Trophoblast cell (in vitro differentiated cells and primary cell): ENCODE results near the gene NBAS.

Experiments
- DNase-seq, 2 donors: peaks; one replicate each; pipeline ENCODE4 v3.0.0-alpha.2; 2016
- H2AFZ ChIP-seq: 2 replicates; pipeline ENCODE4 v1.6.1; 2013; ENCODE audit warnings: low read length, moderate library complexity, mild to moderate bottlenecking; ENCODE audit not compliant: insufficient read depth, poor library complexity
- H2AK5ac ChIP-seq: 2 replicates; pipeline ENCODE4 v1.6.1; 2013; ENCODE audit warnings: mild to moderate bottlenecking, low read length
- H2BK120ac ChIP-seq: 2 replicates; pipeline ENCODE4 v1.6.1; 2013; ENCODE audit warnings: low read length, mild to moderate bottlenecking, moderate library complexity; ENCODE audit not compliant: insufficient read depth, poor library complexity
- H2BK12ac ChIP-seq: 2 replicates; pipeline ENCODE4 v1.6.1; 2013; ENCODE audit warnings: mild to moderate bottlenecking, low read length, moderate library complexity
- H2BK5ac ChIP-seq: 2 replicates; pipeline ENCODE4 v1.6.1; 2013; ENCODE audit warnings: low read length, low read depth, moderate library complexity, mild to moderate bottlenecking; ENCODE audit not compliant: poor library complexity
- H3K14ac ChIP-seq: 2 replicates; pipeline ENCODE4 v1.6.1; 2013; ENCODE audit warnings: mild to moderate bottlenecking, low read length
- H3K18ac ChIP-seq: 2 replicates; pipeline ENCODE4 v1.6.1; 2013; ENCODE audit warnings: mild to moderate bottlenecking, low read length
- H3K23ac ChIP-seq: 2 replicates; pipeline ENCODE4 v1.6.1; 2013; ENCODE audit warnings: low read length
- H3K27ac ChIP-seq: 2 replicates; pipeline ENCODE4 v1.5.1; 2013; ENCODE audit warnings: low read depth, mild to moderate bottlenecking, inconsistent platforms, low read length, moderate library complexity
- H3K27me3 ChIP-seq: 2 replicates; pipeline ENCODE4 v1.6.1; 2013; ENCODE audit warnings: inconsistent platforms, mild to moderate bottlenecking, low read length, moderate library complexity; ENCODE audit not compliant: insufficient read depth
- H3K36me3 ChIP-seq, 2 experiments: 1 replicate in 1 of 2; 2 replicates in 1 of 2; pipeline ENCODE4 v1.6.1; 2013; ENCODE audit warnings: low read length in 2 of 2, mild to moderate bottlenecking in 2 of 2, moderate library complexity in 1 of 2; ENCODE audit not compliant: insufficient read depth in 2 of 2, control insufficient read depth in 1 of 2
- H3K4ac ChIP-seq: 2 replicates; pipeline ENCODE4 v1.6.1; 2013; ENCODE audit warnings: low read depth, mild to moderate bottlenecking, low read length, moderate library complexity
- H3K4me1 ChIP-seq, 2 experiments: 1 replicate in 1 of 2; 2 replicates in 1 of 2; pipeline ENCODE4 v1.6.1; 2013; ENCODE audit warnings: low read length in 2 of 2, mild to moderate bottlenecking in 2 of 2, moderate library complexity in 1 of 2; ENCODE audit not compliant: insufficient read depth in 2 of 2, control insufficient read depth in 1 of 2
- H3K4me2 ChIP-seq: 2 replicates; pipeline ENCODE4 v1.6.1; 2013; ENCODE audit warnings: inconsistent platforms, mild to moderate bottlenecking, low read length, moderate library complexity
- H3K4me3 ChIP-seq: 2 replicates; pipeline ENCODE4 v1.5.1; 2013; ENCODE audit warnings: mild to moderate bottlenecking, low read depth, low read length, inconsistent platforms
- H3K79me1 ChIP-seq: one replicate; pipeline ENCODE4 v1.6.1; 2013; ENCODE audit warnings: low read length
- H3K79me2 ChIP-seq: 2 replicates; pipeline ENCODE4 v1.6.1; 2013; ENCODE audit warnings: low read length, mild to moderate bottlenecking; ENCODE audit not compliant: control insufficient read depth, insufficient read depth, poor library complexity
- H3K9ac ChIP-seq: 2 replicates; pipeline ENCODE4 v1.6.1; 2013; ENCODE audit warnings: mild to moderate bottlenecking, low read length
- H3K9me3 ChIP-seq: 2 replicates; pipeline ENCODE4 v1.6.1; 2013; ENCODE audit warnings: low read depth, mild to moderate bottlenecking, control low read depth, inconsistent platforms, low read length; ENCODE audit not compliant: insufficient read depth
- H4K12ac ChIP-seq: 2 replicates; pipeline ENCODE4 v1.6.1; 2013; ENCODE audit warnings: low read depth, mild to moderate bottlenecking, low read length, moderate library complexity
- H4K8ac ChIP-seq: 2 replicates; pipeline ENCODE4 v1.6.1; 2013; ENCODE audit warnings: low read depth, mild to moderate bottlenecking, low read length, moderate library complexity
- H4K91ac ChIP-seq: one replicate; pipeline ENCODE4 v1.6.1; 2013; ENCODE audit warnings: low read depth, mild to moderate bottlenecking, low read length, moderate library complexity
- WGBS: extraction: QIAGEN DNeasy Blood & Tissue Kit; methylation state at CpG from one replicate; pipeline ENCODE4 v1.1.7; 2013; ENCODE audit warnings: missing lambda C conversion rate; ENCODE audit not compliant: insufficient read length, insufficient coverage; ENCODE audit errors: extremely low coverage; 5-methylcytosine and 5-hydroxymethylcytosine counted together

NBAS gene

DNA sequence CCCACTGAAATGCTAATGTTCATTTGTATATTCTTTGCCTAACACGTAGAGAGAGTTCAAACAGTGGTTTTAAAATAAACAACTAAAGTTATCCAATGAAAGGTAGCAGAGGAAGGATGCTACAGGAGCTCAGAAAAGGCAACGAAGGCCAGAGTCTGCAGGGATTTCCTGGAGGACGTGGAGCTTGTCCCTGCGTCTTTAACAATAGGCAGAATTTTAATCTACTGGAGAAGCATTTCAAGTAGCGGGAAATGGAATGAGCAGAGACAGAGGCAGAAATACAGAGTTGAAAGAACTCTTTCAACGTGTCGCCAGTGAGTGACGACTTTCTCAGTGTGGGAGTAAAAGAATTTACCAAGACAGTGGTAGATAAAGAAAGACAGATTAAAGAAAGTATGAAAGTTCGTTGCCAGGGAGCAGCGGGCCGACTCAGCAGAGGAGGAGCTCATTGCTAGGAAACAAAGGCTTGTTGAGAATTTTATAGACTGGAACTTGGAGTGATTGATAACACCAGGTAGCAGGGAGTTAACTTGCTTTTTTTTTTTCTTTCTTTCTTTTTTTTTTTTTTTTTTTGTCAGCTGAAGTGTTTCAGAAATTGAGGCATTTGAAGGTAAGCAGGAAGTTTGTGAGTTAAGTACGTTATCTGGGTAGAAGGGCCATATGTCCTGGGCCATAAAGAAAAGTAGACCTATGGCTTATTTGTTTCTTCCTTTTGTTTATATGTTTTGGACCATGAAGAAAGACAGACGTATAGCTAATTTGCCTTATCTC lies 625 bp upstream of the NBAS start:
- Histone ChIP-seq H3K36me3 (no peaks in the 10 kb centered on the region), H4K91ac (peak overlapping the region; percentile 61), H3K4me1 (no peaks in the 10 kb centered on the region), H3K79me1 (peaks cover 7% of the 10 kb centered on the region), H2AFZ (peak overlapping the region; percentile 77), H2BK12ac (no peak overlapping the region), H3K27ac (no peak overlapping the region), H3K4me3 (no peak overlapping the region), H3K9ac (no peak overlapping the region), H3K4me2 (peak overlapping the region; percentile 31), H3K27me3 (no peaks in the 10 kb centered on the region), H3K23ac (no peak overlapping the region), H3K18ac (no peak overlapping the region), H2AK5ac (no peak overlapping the region), H2BK5ac (no peak overlapping the region), H3K4ac (peak overlapping the region; percentile 56), H4K8ac (peak overlapping the region; percentile 90), H2BK120ac (peak overlapping the region; percentile 61), H3K14ac (peak overlapping the region; percentile 73), H3K9me3 (no peaks in the 10 kb centered on the region), H4K12ac (peak overlapping the region; percentile 76), H3K79me2 (peaks cover 6% of the 10 kb centered on the region)
- no CpG with 5 or more reads among the region's 13 CpGs for WGBS
- peak; percentile 6 to 49 for DNase-seq

- Histone ChIP-seq H2AK5ac (peak overlapping the region; percentile 29), H3K23ac (no peak overlapping the region), H2AFZ (peak overlapping the region; percentile 63), H3K18ac (peak overlapping the region; percentile 22), H3K14ac (peak overlapping the region; percentile 75), H3K9me3 (no peaks in the 10 kb centered on the region), H2BK12ac (no peak overlapping the region), H3K79me2 (peaks cover 6% of the 10 kb centered on the region), H4K91ac (peak overlapping the region; percentile 72), H3K27me3 (no peaks in the 10 kb centered on the region), H3K4me1 (no peaks in the 10 kb centered on the region), H2BK120ac (no peak overlapping the region), H4K8ac (peak overlapping the region; percentile 86), H3K4me2 (peak overlapping the region; percentile 97), H2BK5ac (no peak overlapping the region), H4K12ac (peak overlapping the region; percentile 39), H3K4me3 (peak overlapping the region; percentile 99), H3K27ac (no peak overlapping the region), H3K79me1 (peaks cover 7% of the 10 kb centered on the region), H3K9ac (peak overlapping the region; percentile 79), H3K4ac (peak overlapping the region; percentile 51), H3K36me3 (no peaks in the 10 kb centered on the region)
- no CpG with 5 or more reads among the region's 32 CpGs for WGBS
- peak in 1 of 2 donors; percentile 32 for DNase-seq
These were observed 770 bp downstream of the NBAS start for GRCh38 chr2:15560140-15560987.

GRCh38 chr2:15559379-15560139 lies 1.6 kb downstream of the NBAS start:
- no peak overlapping the region for H3K4me3 ChIP-seq
- H3K9ac ChIP-seq = no peak overlapping the region
- no peak overlapping the region for H2BK120ac ChIP-seq
- no peak overlapping the region for H3K23ac ChIP-seq
- no peaks in the 10 kb centered on the region for H3K36me3 ChIP-seq
- H3K4ac ChIP-seq = no peak overlapping the region
- no peak overlapping the region for H2BK12ac ChIP-seq
- H3K4me2 ChIP-seq = no peak overlapping the region
- H3K27ac ChIP-seq = no peak overlapping the region
- no peak overlapping the region for H4K12ac ChIP-seq
- no peaks in the 10 kb centered on the region for H3K4me1 ChIP-seq
- peaks cover 6% of the 10 kb centered on the region for H3K79me2 ChIP-seq
- no peak overlapping the region for H2BK5ac ChIP-seq
- no peak overlapping the region for H2AFZ ChIP-seq
- no peak overlapping the region for H3K14ac ChIP-seq
- no peak overlapping the region for H3K18ac ChIP-seq
- peaks cover 7% of the 10 kb centered on the region for H3K79me1 ChIP-seq
- no peak overlapping the region for H4K91ac ChIP-seq
- no CpG with 5 or more reads among the region's 6 CpGs for WGBS
- H3K27me3 ChIP-seq = no peaks in the 10 kb centered on the region
- H4K8ac ChIP-seq = no peak overlapping the region
- DNase-seq = no peak
- no peaks in the 10 kb centered on the region for H3K9me3 ChIP-seq
- H2AK5ac ChIP-seq = no peak overlapping the region

DNA sequence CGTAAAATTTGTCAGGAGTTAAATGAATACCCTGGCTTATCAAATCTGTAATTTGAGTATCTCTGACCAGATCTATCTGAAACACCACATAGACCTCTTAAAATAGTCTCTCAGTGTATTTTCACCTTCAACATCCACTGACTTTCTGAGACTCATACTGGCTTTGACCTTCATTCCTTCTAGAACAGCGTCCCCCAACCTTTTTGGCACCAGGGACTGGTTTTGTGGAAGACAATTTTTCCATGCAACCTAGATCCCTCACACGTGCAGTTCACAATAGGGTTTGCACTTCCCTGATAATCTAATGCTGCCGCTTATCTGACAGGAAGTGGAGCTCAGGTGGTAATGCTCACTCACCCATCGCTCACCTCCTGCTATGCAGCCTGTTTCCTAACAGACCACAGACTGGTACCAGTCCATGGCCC lies 3.2 kb downstream of the NBAS start:
- no peaks in the 10 kb centered on the region for H3K27me3 ChIP-seq
- H4K91ac ChIP-seq = no peak overlapping the region
- no peak overlapping the region for H3K23ac ChIP-seq
- H3K9ac ChIP-seq = no peak overlapping the region
- no peak overlapping the region for H3K18ac ChIP-seq
- peaks cover 6% of the 10 kb centered on the region for H3K79me2 ChIP-seq
- H2BK5ac ChIP-seq = no peak overlapping the region
- no peak overlapping the region for H2AK5ac ChIP-seq
- H3K36me3 ChIP-seq = no peaks in the 10 kb centered on the region
- H3K4me3 ChIP-seq = no peak overlapping the region
- H3K27ac ChIP-seq = no peak overlapping the region
- H3K14ac ChIP-seq = no peak overlapping the region
- no peak overlapping the region for H3K4me2 ChIP-seq
- DNase-seq = no peak
- H3K79me1 ChIP-seq = peaks cover 7% of the 10 kb centered on the region
- no peak overlapping the region for H4K12ac ChIP-seq
- no peak overlapping the region for H2AFZ ChIP-seq
- no peak overlapping the region for H3K4ac ChIP-seq
- H2BK12ac ChIP-seq = no peak overlapping the region
- no peaks in the 10 kb centered on the region for H3K4me1 ChIP-seq
- WGBS = no CpG with 5 or more reads among the region's 5 CpGs
- H2BK120ac ChIP-seq = no peak overlapping the region
- no peak overlapping the region for H4K8ac ChIP-seq
- no peaks in the 10 kb centered on the region for H3K9me3 ChIP-seq
